HepG2 (cell line): ENCODE results near the gene INO80C. TPM values are rescaled to one million over a fixed set of nuclear protein-coding genes. Genes with fewer than 3 reads are reported as not detected.

Source experiments
- ATAC-seq: fragments of 200-7000 bp; cut with Tn5 transposase; 3 replicates; pipeline ENCODE4 v1.9.1; 2020; ENCODE audit warnings: mild to moderate bottlenecking, moderate library complexity
- BruUV-seq: library from RNA; stranded (reverse); fragments of 400-500 nt; replicated peaks from 2 replicates; lab custom pipeline; 2021; lab: Mats Ljungman, UMichigan
- CTCF ChIA-PET: fragments of 300-600 bp; formaldehyde crosslinking; extraction: SDS; loops from one replicate; lab custom pipeline; 2021; ENCODE audit warnings: low total read pairs, inconsistent platforms, low intra/inter-chr PET ratio; lab: Yijun Ruan, JAX
- POLR2A ChIA-PET: fragments of 350-600 bp; sonication (Branson Sonifier 250); formaldehyde crosslinking; loops from one replicate; lab custom pipeline; 2020; ENCODE audit warnings: antibody characterized with exemption, inconsistent platforms; lab: Yijun Ruan, JAX
- DNase-seq: peaks from one replicate; pipeline ENCODE4 v3.0.0-alpha.2; 2015; ENCODE audit warnings: low spot score
- FAIRE-seq: peaks from 3 replicates; lab custom pipeline; 2011; peaks lifted over from hg19 to GRCh38; lab: Jason Lieb, UNC
- H2AFZ ChIP-seq: one replicate; pipeline ENCODE4 v1.6.1; 2011; ENCODE audit warnings: low read length, inconsistent platforms
- H3K27ac ChIP-seq: fragments of 300-600 bp; 3 replicates; pipeline ENCODE4 v1.8.0; 2011; ENCODE audit warnings: mixed run types, mild to moderate bottlenecking, mixed read lengths, low read length, inconsistent platforms; ENCODE audit not compliant: insufficient read depth; ENCODE audit errors: extremely low read length
- H3K27me3 ChIP-seq, 2 experiments: fragments of 200-600 bp in 1 of 2; 2 replicates in 1 of 2; 3 replicates in 1 of 2; pipeline versions ENCODE4 v1.6.0 to v1.8.0; 2011; ENCODE audit warnings: low read length in 2 of 2, mild to moderate bottlenecking in 2 of 2, moderate library complexity in 2 of 2, inconsistent platforms in 1 of 2; ENCODE audit not compliant: insufficient read depth in 2 of 2, control insufficient read depth in 1 of 2
- H3K36me3 ChIP-seq, 2 experiments: fragments of 200-600 bp in 1 of 2; replicated peaks in 1 of 2; 2 replicates in 1 of 2; 3 replicates in 1 of 2; pipeline versions ENCODE4 v1.5.1 to v1.8.0; 2011; ENCODE audit warnings: low read length in 2 of 2, inconsistent platforms in 1 of 2; ENCODE audit not compliant: insufficient read depth in 2 of 2, control insufficient read depth in 1 of 2
- H3K4me1 ChIP-seq: 2 replicates; pipeline ENCODE4 v1.5.1; 2012; ENCODE audit warnings: low read length, inconsistent platforms; ENCODE audit not compliant: insufficient read depth
- H3K4me2 ChIP-seq: 2 replicates; pipeline ENCODE4 v1.6.0; 2011; ENCODE audit warnings: low read depth, low read length, inconsistent platforms
- H3K4me3 ChIP-seq, 3 experiments: fragments of 200-600 bp in 1 of 3; sonication (generic), shearing (Covaris generic) in 1 of 3; replicated peaks in 1 of 3; 2 replicates each; pipeline ENCODE4 v1.5.1; 2011 to 2016; ENCODE audit warnings: low read length in 3 of 3, inconsistent platforms in 2 of 3, low read depth in 2 of 3, mild to moderate bottlenecking in 2 of 3, control low read depth in 1 of 3, mixed read lengths in 1 of 3; ENCODE audit not compliant: insufficient read depth in 1 of 3
- H3K79me2 ChIP-seq: one replicate; pipeline ENCODE4 v1.6.1; 2011; ENCODE audit warnings: low read length, inconsistent platforms; ENCODE audit not compliant: insufficient read depth
- H3K9ac ChIP-seq: 2 replicates; pipeline ENCODE4 v1.6.0; 2011; ENCODE audit warnings: mild to moderate bottlenecking, low read depth, low read length, inconsistent platforms; ENCODE audit not compliant: insufficient read depth
- H3K9me3 ChIP-seq: 2 replicates; pipeline ENCODE4 v1.5.1; 2012; ENCODE audit warnings: mild to moderate bottlenecking, low read length
- H4K20me1 ChIP-seq: 2 replicates; pipeline ENCODE4 v1.6.0; 2011; ENCODE audit warnings: inconsistent platforms, mild to moderate bottlenecking, low read length, moderate library complexity; ENCODE audit not compliant: insufficient read depth
- ARHGAP35 ChIP-seq: sonication (generic); formaldehyde crosslinking; IDR thresholded peaks from 2 replicates; pipeline ENCODE4 v1.9.0; 2022; ENCODE audit warnings: mild to moderate bottlenecking, inconsistent platforms, moderate library complexity, missing genetic modification reagents, borderline replicate concordance
- CBFB ChIP-seq: sonication (generic); formaldehyde crosslinking; IDR thresholded peaks from 2 replicates; pipeline ENCODE4 v1.4.0; 2020; ENCODE audit warnings: missing genetic modification reagents
- CENPT ChIP-seq: sonication (generic); formaldehyde crosslinking; IDR thresholded peaks from 2 replicates; pipeline ENCODE4 v1.8.0; 2022; ENCODE audit warnings: low read depth, mild to moderate bottlenecking, moderate library complexity, missing genetic modification reagents
- CERS6 ChIP-seq: sonication (generic); formaldehyde crosslinking; IDR thresholded peaks from 2 replicates; pipeline ENCODE4 v1.5.0; 2020; ENCODE audit warnings: missing genetic modification reagents
- CREB3 ChIP-seq: sonication (generic); formaldehyde crosslinking; IDR thresholded peaks from 2 replicates; pipeline ENCODE4 v1.5.0; 2020; ENCODE audit warnings: missing genetic modification reagents
- CREBL2 ChIP-seq: sonication (generic); formaldehyde crosslinking; IDR thresholded peaks from 2 replicates; pipeline ENCODE4 v1.8.1; 2023; ENCODE audit warnings: missing genetic modification reagents, mild to moderate bottlenecking, borderline replicate concordance
- FOSL2 ChIP-seq: sonication (generic); formaldehyde crosslinking; IDR thresholded peaks from 2 replicates; pipeline ENCODE4 v1.4.0; 2020; ENCODE audit warnings: missing genetic modification reagents
- RBAK ChIP-seq: sonication (generic); formaldehyde crosslinking; IDR thresholded peaks from 2 replicates; pipeline ENCODE4 v1.5.1; 2020; ENCODE audit warnings: mild to moderate bottlenecking, missing genetic modification reagents
- THAP11 ChIP-seq: IDR thresholded peaks from 2 replicates; pipeline ENCODE4 v1.6.1; 2016; ENCODE audit warnings: missing biosample characterization, missing genetic modification reagents
- ZFAT ChIP-seq: sonication (generic); formaldehyde crosslinking; conservative IDR thresholded peaks from 2 replicates; pipeline ENCODE4 v1.8.1; 2023; ENCODE audit warnings: missing genetic modification reagents, inconsistent platforms
- ZNF281 ChIP-seq: sonication (generic); formaldehyde crosslinking; IDR thresholded peaks from 2 replicates; pipeline ENCODE4 v1.4.0; 2020; ENCODE audit warnings: missing genetic modification reagents, borderline replicate concordance
- ZNF570 ChIP-seq: sonication (generic); formaldehyde crosslinking; IDR thresholded peaks from 2 replicates; pipeline ENCODE4 v1.4.0; 2020; ENCODE audit warnings: mild to moderate bottlenecking, missing genetic modification reagents, borderline replicate concordance
- ZNF572 ChIP-seq: sonication (generic); formaldehyde crosslinking; IDR thresholded peaks from 2 replicates; pipeline ENCODE4 v1.5.1; 2020; ENCODE audit warnings: mild to moderate bottlenecking, missing genetic modification reagents
- ZNF704 ChIP-seq: sonication (generic); formaldehyde crosslinking; IDR thresholded peaks from 2 replicates; pipeline ENCODE4 v1.8.1; 2023; ENCODE audit warnings: mild to moderate bottlenecking, inconsistent platforms, moderate library complexity, missing genetic modification reagents, borderline replicate concordance
- ZNF773 ChIP-seq: sonication (generic); formaldehyde crosslinking; IDR thresholded peaks from 2 replicates; pipeline ENCODE4 v1.4.0; 2020; ENCODE audit warnings: missing genetic modification reagents, borderline replicate concordance
- ZNF784 ChIP-seq: sonication (generic); formaldehyde crosslinking; IDR thresholded peaks from 2 replicates; pipeline ENCODE4 v1.5.1; 2020; ENCODE audit warnings: missing genetic modification reagents, mild to moderate bottlenecking, borderline replicate concordance
- ZNF839 ChIP-seq: sonication (generic); formaldehyde crosslinking; IDR thresholded peaks from 2 replicates; pipeline ENCODE4 v1.4.0; 2020; ENCODE audit warnings: missing genetic modification reagents, mild to moderate bottlenecking, borderline replicate concordance
- ZSCAN22 ChIP-seq: sonication (generic); formaldehyde crosslinking; IDR thresholded peaks from 2 replicates; pipeline ENCODE4 v1.4.0; 2020; ENCODE audit warnings: mild to moderate bottlenecking, missing genetic modification reagents
- WGBS: methylation state at CpG from one replicate; pipeline ENCODE4 v1.1.6; 2017; ENCODE audit warnings: low lambda C conversion rate; 5-methylcytosine and 5-hydroxymethylcytosine counted together
- in situ Hi-C: cut with HindIII; loops from 2 replicates; pipeline ENCODE4 v1.10.0; 2017; ENCODE audit warnings: low pct_unique_long_range_greater_than_20kb; ENCODE audit not compliant: extremely low pct_ligation_motif_present
- intact Hi-C: fragments of 100-400 bp; cut with micrococcal nuclease; formaldehyde crosslinking; loops from one replicate; pipeline ENCODE4 v1.10.0; 2022; ENCODE audit not compliant: unreplicated experiment
- polyA plus RNA-seq, 8 experiments: library from polyadenylated mRNA; depleted of rRNA in 3 of 8; stranded (reverse) in 7 of 8; unstranded in 1 of 8; fragments of >200 nt; fragmentation: Illumina TruSeq in 4 of 8; extraction: Trizol in 4 of 8; gene quantifications; 2 replicates each; pipeline versions ENCODE4 v1.2.1 to v1.2.3, GENCODE V29; 2011 to 2016; ENCODE audit warnings: low read depth in 4 of 8, missing spikeins in 1 of 8, mixed read lengths in 1 of 8; ENCODE audit not compliant: insufficient read depth in 1 of 8
- total RNA-seq, 5 experiments: library from RNA; depleted of rRNA; stranded (reverse); fragments of >200 nt; fragmentation: Illumina TruSeq; extraction: Trizol; gene quantifications; 2 replicates each; pipeline ENCODE4 v1.2.3, GENCODE V29; 2016; ENCODE audit warnings: low read depth in 1 of 5

Gene INO80C
- total and polyA plus RNA-seq, 2 of the 13 experiments (the other 11 are each of a cell fraction or from before 2014, with no cell fraction given) = 8.2 to 15.4 TPM

- Histone ChIP-seq H3K9ac (no peak overlapping the region), H2AFZ (no peak overlapping the region), H3K79me2 (no peaks in the 10 kb centered on the region), H3K36me3 (no peaks in the 10 kb centered on the region), H3K4me2 (peak overlapping the region; percentile 50), H3K4me1 (peaks cover 46% of the 10 kb centered on the region), H3K27ac (no peak overlapping the region), H3K9me3 (no peaks in the 10 kb centered on the region), H3K27me3 (peaks cover 0 to 6% of the 10 kb centered on the region in 2 experiments; a peak in 2 of 5 replicates), H3K4me3 (no peak overlapping the region), H4K20me1 (no peaks in the 10 kb centered on the region)
- WGBS = 0% methylated on average over 3 of the region's 3 CpGs
- in situ Hi-C loops = loop anchor here (5.0 kb wide), 1 partner anchor 100 kb away; no protein-coding TSS in a partner anchor
- ChIA-PET CTCF (no interaction called here), POLR2A (interaction anchor here (1.5 to 3.3 kb wide), 2 partner anchors 11 to 29 kb away, joined by 5 to 27 read pairs; partner anchors contain the start of gene INO80C)
- intact Hi-C loops = no loop called here
- BruUV-seq = no TSS peak
- no peak for FAIRE-seq
- ATAC-seq = no peak
- DNase-seq = peak; percentile 36
- TF ChIP-seq ZNF704 (CRISPR knock-in tag) (no peak), ZNF572 (no peak), FOSL2 (CRISPR knock-in tag) (no peak), ZNF570 (CRISPR knock-in tag) (no peak), CBFB (no peak), ZNF839 (CRISPR knock-in tag) (no peak), THAP11 (CRISPR knock-in tag) (no peak), CERS6 (no peak), ARHGAP35 (CRISPR knock-in tag) (no peak), RBAK (CRISPR knock-in tag) (no peak), ZSCAN22 (CRISPR knock-in tag) (no peak), ZFAT (CRISPR knock-in tag) (no peak), ZNF281 (CRISPR knock-in tag) (peak; percentile 76; the same call in 1 of the 2 replicates), ZNF784 (CRISPR knock-in tag) (no peak), CREB3 (no peak), CREBL2 (CRISPR knock-in tag) (no peak), CENPT (CRISPR knock-in tag) (no peak), ZNF773 (CRISPR knock-in tag) (no peak)
Measured at GRCh38 chr18:35507623-35508022, 9.9 kb upstream of the INO80C start.
